GM12878 (cell line): ENCODE results near the gene KCTD12. TPM values are rescaled to one million over a fixed set of nuclear protein-coding genes. Genes with fewer than 3 reads are reported as not detected.

Experiments used
- ATAC-seq: fragments of 200-7000 bp; cut with Tn5 transposase; 3 replicates; pipeline ENCODE4 v1.9.1; 2020; ENCODE audit warnings: mild to moderate bottlenecking, moderate library complexity
- BruUV-seq: library from RNA; stranded (reverse); fragments of 400-500 nt; replicated peaks from 2 replicates; lab custom pipeline; 2021; lab: Mats Ljungman, UMichigan
- CTCF ChIA-PET: fragments of 300-600 bp; sonication (Branson Sonifier 250); formaldehyde crosslinking; extraction: SDS; loops from one replicate; lab custom pipeline; 2021; ENCODE audit warnings: inconsistent platforms; lab: Yijun Ruan, JAX
- POLR2A ChIA-PET: fragments of 350-600 bp; formaldehyde crosslinking; extraction: SDS; loops from one replicate; lab custom pipeline; 2021; ENCODE audit warnings: inconsistent platforms; lab: Charles Lee
- RAD21 ChIA-PET: fragments of 300-600 bp; sonication (Branson Sonifier 250); formaldehyde crosslinking; loops from one replicate; lab custom pipeline; 2023; ENCODE audit warnings: antibody characterized with exemption; ENCODE audit not compliant: unreplicated experiment; lab: Charles Lee
- SMC1A ChIA-PET: fragments of 300-600 bp; sonication (Branson Sonifier 250); formaldehyde crosslinking; loops from one replicate; lab custom pipeline; 2023; ENCODE audit not compliant: unreplicated experiment, uncharacterized antibody; lab: Charles Lee
- DNase-seq: peaks from one replicate; pipeline ENCODE4 v3.0.0-alpha.2; 2011; ENCODE audit warnings: low read depth, low spot score
- FAIRE-seq: peaks from 3 replicates; lab custom pipeline; 2011; peaks lifted over from hg19 to GRCh38; lab: Jason Lieb, UNC
- H2AFZ ChIP-seq: 2 replicates; pipeline ENCODE4 v1.6.0; 2011; ENCODE audit warnings: low read depth, low read length, control low read depth; ENCODE audit not compliant: control insufficient read depth
- H3K27ac ChIP-seq: 2 replicates; pipeline ENCODE4 v1.5.1; 2011; ENCODE audit warnings: control low read depth; ENCODE audit not compliant: control insufficient read depth, insufficient read depth
- H3K27me3 ChIP-seq, 2 experiments: replicated peaks in 1 of 2; 2 replicates each; pipeline versions ENCODE4 v1.6.0 to v1.6.1; 2011; ENCODE audit warnings: low read length in 1 of 2; ENCODE audit not compliant: control insufficient read depth in 2 of 2, insufficient read depth in 2 of 2
- H3K36me3 ChIP-seq, 2 experiments: 2 replicates each; pipeline ENCODE4 v1.5.1; 2011; ENCODE audit warnings: low read length in 1 of 2; ENCODE audit not compliant: control insufficient read depth in 2 of 2, insufficient read depth in 2 of 2
- H3K4me1 ChIP-seq: 2 replicates; pipeline ENCODE4 v1.6.1; 2011; ENCODE audit warnings: mild to moderate bottlenecking, low read length, moderate library complexity, mixed read lengths; ENCODE audit not compliant: control insufficient read depth, insufficient read depth
- H3K4me2 ChIP-seq: 2 replicates; pipeline ENCODE4 v1.6.0; 2011; ENCODE audit warnings: control low read depth; ENCODE audit not compliant: control insufficient read depth, insufficient read depth
- H3K4me3 ChIP-seq: fragments of 200-600 bp; sonication (generic); 2 replicates; pipeline ENCODE4 v1.5.1; 2016
- H3K79me2 ChIP-seq: 2 replicates; pipeline ENCODE4 v1.6.0; 2011; ENCODE audit warnings: low read length; ENCODE audit not compliant: control insufficient read depth, insufficient read depth
- H3K9ac ChIP-seq: 2 replicates; pipeline ENCODE4 v1.8.0; 2011; ENCODE audit warnings: low read length, control low read depth, mixed read lengths; ENCODE audit not compliant: control insufficient read depth, insufficient read depth
- H3K9me3 ChIP-seq: replicated peaks from 3 replicates; pipeline ENCODE4 v1.5.1; 2011; ENCODE audit warnings: mild to moderate bottlenecking, low read length; ENCODE audit not compliant: control insufficient read depth, insufficient read depth
- H4K20me1 ChIP-seq: 2 replicates; pipeline ENCODE4 v1.6.0; 2011; ENCODE audit not compliant: control insufficient read depth, insufficient read depth
- BCL3 ChIP-seq: IDR thresholded peaks from 2 replicates; pipeline ENCODE4 v1.6.1; 2011; ENCODE audit warnings: borderline replicate concordance, low read depth, mild to moderate bottlenecking, moderate library complexity, low read length; ENCODE audit not compliant: insufficient read depth, poor library complexity, severe bottlenecking
- CBX3 ChIP-seq: fragments of 200-600 bp; sonication (generic); IDR thresholded peaks from 2 replicates; pipeline ENCODE4 v1.6.1; 2016; ENCODE audit warnings: low read depth, borderline replicate concordance
- ETV6 ChIP-seq, 2 experiments: fragments of 450-650 bp in 1 of 2; IDR thresholded peaks in 1 of 2; conservative IDR thresholded peaks in 1 of 2; 2 replicates each; pipeline ENCODE4 v1.6.1; 2014; ENCODE audit warnings: antibody characterized with exemption in 1 of 2, borderline replicate concordance in 1 of 2, low read depth in 1 of 2, mild to moderate bottlenecking in 1 of 2, moderate library complexity in 1 of 2
- GATAD2B ChIP-seq: fragments of 450-650 bp; conservative IDR thresholded peaks from 2 replicates; pipeline ENCODE4 v1.6.1; 2017; ENCODE audit warnings: low read depth, mild to moderate bottlenecking, moderate library complexity
- HDAC6 ChIP-seq: fragments of 200-600 bp; sonication (generic); IDR thresholded peaks from one replicate; pipeline ENCODE4 v1.8.0; 2017; ENCODE audit warnings: antibody characterized with exemption; ENCODE audit not compliant: unreplicated experiment
- MEF2A ChIP-seq: IDR thresholded peaks from 2 replicates; pipeline ENCODE4 v1.6.1; 2011; ENCODE audit warnings: low read depth, mild to moderate bottlenecking, low read length, moderate library complexity; ENCODE audit not compliant: insufficient read depth
- SIN3A ChIP-seq: IDR thresholded peaks from 2 replicates; pipeline ENCODE4 v1.6.1; 2012; ENCODE audit warnings: low read depth, low read length, improper control_type of control experiment
- TARDBP ChIP-seq: IDR thresholded peaks from 2 replicates; pipeline ENCODE4 v1.6.1; 2016; ENCODE audit warnings: borderline replicate concordance
- TCF7 ChIP-seq: IDR thresholded peaks from 2 replicates; pipeline ENCODE4 v1.6.1; 2014; ENCODE audit warnings: antibody characterized with exemption, borderline replicate concordance
- WRNIP1 ChIP-seq: IDR thresholded peaks from 2 replicates; pipeline ENCODE4 v1.6.1; 2011; ENCODE audit warnings: low read depth, low read length, improper control_type of control experiment, borderline replicate concordance
- ZNF207 ChIP-seq: fragments of 450-650 bp; IDR thresholded peaks from 2 replicates; pipeline ENCODE4 v1.6.1; 2014; ENCODE audit warnings: antibody characterized with exemption, mild to moderate bottlenecking, borderline replicate concordance
- WGBS: methylation state at CpG from one replicate; pipeline ENCODE4 v1.1.6; 2016; ENCODE audit warnings: low lambda C conversion rate; ENCODE audit not compliant: insufficient replicate concordance, insufficient coverage; ENCODE audit errors: missing lambda C conversion rate; 5-methylcytosine and 5-hydroxymethylcytosine counted together
- in situ Hi-C: fragments of 300-500 bp; cut with MboI; formaldehyde crosslinking; loops from 9 replicates; pipeline ENCODE4 v1.14.3; 2018; ENCODE audit warnings: mixed read lengths
- intact Hi-C: fragments of 100-400 bp; cut with micrococcal nuclease; formaldehyde crosslinking; loops from one replicate; pipeline ENCODE4 v1.14.2; 2022; ENCODE audit not compliant: unreplicated experiment
- polyA plus RNA-seq, 11 experiments: library from polyadenylated mRNA; depleted of rRNA in 4 of 11; unstranded in 6 of 11; stranded (reverse) in 5 of 11; fragments of >200 nt; fragmentation: Nextera tagmentation in 4 of 11; fragmentation: Illumina TruSeq in 1 of 11; extraction: Ambion mirVana in 4 of 11; extraction: Trizol in 1 of 11; gene quantifications; 1 replicate in 1 of 11; 2 replicates in 10 of 11; pipeline versions ENCODE4 v1.2.1 to v1.2.3, GENCODE V29; 2011 to 2016; ENCODE audit warnings: inconsistent platforms in 2 of 11, missing spikeins in 2 of 11, low read depth in 1 of 11
- total RNA-seq, 4 experiments: library from RNA; depleted of rRNA in 3 of 4; stranded (reverse); fragments of >200 nt in 3 of 4; fragmentation: Illumina TruSeq in 1 of 4; extraction: Trizol in 1 of 4; gene quantifications; 2 replicates each; pipeline versions ENCODE4 v1.2.1 to v1.2.3, GENCODE V29; 2013 to 2021
- TF ChIP-seq, protein P1 (sequence below): fragments of 450-650 bp; formaldehyde crosslinking; IDR thresholded peaks from 2 replicates; pipeline ENCODE4 v1.5.0; 2022; ENCODE audit warnings: mild to moderate bottlenecking, missing genetic modification characterization

The KCTD12 gene
- total and polyA plus RNA-seq, 10 of the 15 experiments (the other 5 are each of a cell fraction or from before 2014, with no cell fraction given), result 0.24 to 2.9 (median 0.92) TPM

- FAIRE-seq (no peak), ATAC-seq (no peak)
- ChIA-PET RAD21 (interaction anchor here (1.7 kb wide), 1 partner anchor 9 kb away, joined by 4 read pairs; no protein-coding TSS in a partner anchor), CTCF (interaction anchor here (0.9 to 2.3 kb wide), 4 partner anchors 8 to 1018 kb away, joined by 3 to 8 read pairs (median 4); no protein-coding TSS in a partner anchor), SMC1A (interaction anchor here (1.0 kb wide), 1 partner anchor 9 kb away, joined by 4 read pairs; no protein-coding TSS in a partner anchor)
- no peaks in the 10 kb centered on the region for H3K27me3 ChIP-seq
- H2AFZ ChIP-seq, result no peak overlapping the region
- BruUV-seq, result no TSS peak
- intact Hi-C loops, result no loop called here
- no peak overlapping the region for H3K27ac ChIP-seq
- H4K20me1 ChIP-seq, result no peaks in the 10 kb centered on the region
- no peak overlapping the region for H3K4me2 ChIP-seq
- TF ChIP-seq ETV6 (conservative IDR thresholded peaks at IDR 0.05 in 1 of 2, IDR thresholded peaks at IDR 0.05 in 1 of 2; ENCODE audit: borderline replicate concordance in 1 of 2, low read depth in 1 of 2), result no peak
- no peak for TF ChIP-seq TARDBP
- TF ChIP-seq, protein P1, sequence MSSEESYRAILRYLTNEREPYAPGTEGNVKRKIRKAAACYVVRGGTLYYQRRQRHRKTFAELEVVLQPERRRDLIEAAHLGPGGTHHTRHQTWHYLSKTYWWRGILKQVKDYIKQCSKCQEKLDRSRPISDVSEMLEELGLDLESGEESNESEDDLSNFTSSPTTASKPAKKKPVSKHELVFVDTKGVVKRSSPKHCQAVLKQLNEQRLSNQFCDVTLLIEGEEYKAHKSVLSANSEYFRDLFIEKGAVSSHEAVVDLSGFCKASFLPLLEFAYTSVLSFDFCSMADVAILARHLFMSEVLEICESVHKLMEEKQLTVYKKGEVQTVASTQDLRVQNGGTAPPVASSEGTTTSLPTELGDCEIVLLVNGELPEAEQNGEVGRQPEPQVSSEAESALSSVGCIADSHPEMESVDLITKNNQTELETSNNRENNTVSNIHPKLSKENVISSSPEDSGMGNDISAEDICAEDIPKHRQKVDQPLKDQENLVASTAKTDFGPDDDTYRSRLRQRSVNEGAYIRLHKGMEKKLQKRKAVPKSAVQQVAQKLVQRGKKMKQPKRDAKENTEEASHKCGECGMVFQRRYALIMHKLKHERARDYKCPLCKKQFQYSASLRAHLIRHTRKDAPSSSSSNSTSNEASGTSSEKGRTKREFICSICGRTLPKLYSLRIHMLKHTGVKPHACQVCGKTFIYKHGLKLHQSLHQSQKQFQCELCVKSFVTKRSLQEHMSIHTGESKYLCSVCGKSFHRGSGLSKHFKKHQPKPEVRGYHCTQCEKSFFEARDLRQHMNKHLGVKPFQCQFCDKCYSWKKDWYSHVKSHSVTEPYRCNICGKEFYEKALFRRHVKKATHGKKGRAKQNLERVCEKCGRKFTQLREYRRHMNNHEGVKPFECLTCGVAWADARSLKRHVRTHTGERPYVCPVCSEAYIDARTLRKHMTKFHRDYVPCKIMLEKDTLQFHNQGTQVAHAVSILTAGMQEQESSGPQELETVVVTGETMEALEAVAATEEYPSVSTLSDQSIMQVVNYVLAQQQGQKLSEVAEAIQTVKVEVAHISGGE, result no peak
- no peak for TF ChIP-seq GATAD2B
- TF ChIP-seq SIN3A, result no peak
- no peak for TF ChIP-seq HDAC6
- no peak for TF ChIP-seq TCF7
- TF ChIP-seq BCL3, result no peak
- no peak for TF ChIP-seq ZNF207
- no peak for TF ChIP-seq WRNIP1
- no peak for TF ChIP-seq CBX3
- no peak for TF ChIP-seq MEF2A
- TF ChIP-seq, all 136 proteins: peak for 0
- Histone ChIP-seq H3K4me3 (no peak overlapping the region), H3K9ac (no peak overlapping the region), H3K36me3 (no peaks in the 10 kb centered on the region), H3K79me2 (no peaks in the 10 kb centered on the region), H3K4me1 (no peaks in the 10 kb centered on the region), H3K9me3 (no peaks in the 10 kb centered on the region; the same call in 2 of the 3 replicates)
- POLR2A ChIA-PET, result interaction anchor here (1.0 kb wide), 1 partner anchor 14 kb away, joined by 5 read pairs; no protein-coding TSS in a partner anchor
- in situ Hi-C loops, result no loop called here
- no peak for DNase-seq
- WGBS, result 2% methylated on average over 2 of the region's 2 CpGs
Measured at GRCh38 chr13:76894401-76895110, 8.4 kb upstream of the KCTD12 start.
